Endothelial cell of umbilical vein (primary cell): ENCODE measurements around the gene NEK6. TPM values are rescaled to one million over a fixed set of nuclear protein-coding genes. Genes with fewer than 3 reads are reported as not detected.

ENCODE experiments used
- BruUV-seq: library from RNA; stranded (reverse); fragments of 400-500 nt; replicated peaks from 2 replicates; lab custom pipeline; 2021; lab: Mats Ljungman, UMichigan
- CTCF ChIA-PET: fragments of 300-600, 350-600 bp; sonication (Branson Sonifier 250); formaldehyde crosslinking; loops from one replicate; lab custom pipeline; 2021; ENCODE audit warnings: antibody characterized with exemption, inconsistent platforms; lab: Charles Lee
- POLR2A ChIA-PET: fragments of 300-600, 350-600 bp; sonication (Branson Sonifier 250); formaldehyde crosslinking; loops from one replicate; lab custom pipeline; 2021; ENCODE audit warnings: antibody characterized with exemption, inconsistent platforms; lab: Charles Lee
- DNase-seq: peaks from one replicate; pipeline ENCODE4 v3.0.0-alpha.2; 2011; ENCODE audit warnings: low read depth, low spot score
- FAIRE-seq: peaks from 2 replicates; lab custom pipeline; 2011; peaks lifted over from hg19 to GRCh38; lab: Jason Lieb, UNC
- H2AFZ ChIP-seq: 2 replicates; pipeline ENCODE4 v1.6.0; 2012; ENCODE audit warnings: low read depth, low read length, control low read depth, inconsistent platforms
- H3K27ac ChIP-seq: 2 replicates; pipeline ENCODE4 v1.5.1; 2011; ENCODE audit warnings: low read depth, mild to moderate bottlenecking, control low read depth, low read length, moderate library complexity; ENCODE audit not compliant: insufficient read depth
- H3K27me3 ChIP-seq, 2 experiments: 2 replicates each; pipeline versions ENCODE4 v1.6.0 to v1.6.1; 2011; ENCODE audit warnings: low read length in 2 of 2, mixed read lengths in 1 of 2; ENCODE audit not compliant: control insufficient read depth in 2 of 2, insufficient read depth in 2 of 2
- H3K36me3 ChIP-seq, 2 experiments: 2 replicates in 1 of 2; 3 replicates in 1 of 2; pipeline ENCODE4 v1.5.1; 2011; ENCODE audit warnings: low read length in 2 of 2, mild to moderate bottlenecking in 1 of 2, moderate library complexity in 1 of 2; ENCODE audit not compliant: control insufficient read depth in 2 of 2, insufficient read depth in 2 of 2; ENCODE audit errors: extremely low read depth in 1 of 2
- H3K4me1 ChIP-seq: 3 replicates; pipeline ENCODE4 v1.5.1; 2011; ENCODE audit warnings: mild to moderate bottlenecking, low read length; ENCODE audit not compliant: control insufficient read depth, insufficient read depth; ENCODE audit errors: extremely low read depth
- H3K4me2 ChIP-seq: 2 replicates; pipeline ENCODE4 v1.6.1; 2011; ENCODE audit warnings: low read length, control low read depth, mixed read lengths; ENCODE audit not compliant: insufficient read depth
- H3K4me3 ChIP-seq, 3 experiments: fragments of 200-600 bp in 1 of 3; sonication (generic), shearing (Covaris generic) in 1 of 3; replicated peaks in 1 of 3; 2 replicates each; pipeline ENCODE4 v1.5.1; 2011 to 2016; ENCODE audit warnings: control low read depth in 3 of 3, low read length in 3 of 3, mild to moderate bottlenecking in 2 of 3, inconsistent platforms in 1 of 3, low read depth in 1 of 3, moderate library complexity in 1 of 3; ENCODE audit not compliant: insufficient read depth in 1 of 3
- H3K79me2 ChIP-seq: 2 replicates; pipeline ENCODE4 v1.6.0; 2012; ENCODE audit warnings: low read length, inconsistent platforms; ENCODE audit not compliant: control insufficient read depth, insufficient read depth
- H3K9ac ChIP-seq: replicated peaks from 2 replicates; pipeline ENCODE3; 2011; ENCODE audit warnings: low read length, control low read depth; ENCODE audit not compliant: insufficient read depth; ENCODE audit errors: extremely low read depth
- H3K9me1 ChIP-seq: replicated peaks from 3 replicates; pipeline ENCODE4 v1.6.0; 2011; ENCODE audit warnings: mild to moderate bottlenecking, low read length; ENCODE audit not compliant: control insufficient read depth, insufficient read depth; ENCODE audit errors: extremely low read depth
- H3K9me3 ChIP-seq: replicated peaks from 2 replicates; pipeline ENCODE4 v1.5.1; 2012; ENCODE audit warnings: low read length, inconsistent platforms; ENCODE audit not compliant: control insufficient read depth, insufficient read depth
- H4K20me1 ChIP-seq: replicated peaks from 2 replicates; pipeline ENCODE3; 2011; ENCODE audit warnings: mild to moderate bottlenecking, low read length; ENCODE audit not compliant: control insufficient read depth, insufficient read depth; ENCODE audit errors: extremely low read depth
- CTCF ChIP-seq, 2 donors: IDR thresholded peaks; 1 replicate in 1 of 2; 2 replicates in 1 of 2; pipeline ENCODE4 v1.5.1; 2011; ENCODE audit warnings: low read length in 2 of 2, mild to moderate bottlenecking in 2 of 2, moderate library complexity in 2 of 2, control low read depth in 1 of 2, inconsistent platforms in 1 of 2, low read depth in 1 of 2; ENCODE audit not compliant: insufficient read depth in 1 of 2; ENCODE audit errors: extremely low read depth in 1 of 2
- FOS ChIP-seq: IDR thresholded peaks from 2 replicates; pipeline ENCODE4 v1.6.1; 2011; ENCODE audit warnings: mild to moderate bottlenecking, low read length, moderate library complexity, borderline replicate concordance; ENCODE audit not compliant: insufficient read depth
- GATA2 ChIP-seq: IDR thresholded peaks from 2 replicates; pipeline ENCODE4 v1.7.0; 2011; ENCODE audit warnings: low read depth, mild to moderate bottlenecking, moderate library complexity, mixed read lengths, low read length; ENCODE audit not compliant: insufficient read length, insufficient read depth
- JUN ChIP-seq: IDR thresholded peaks from 2 replicates; pipeline ENCODE4 v1.6.1; 2011; ENCODE audit warnings: borderline replicate concordance, low read depth; ENCODE audit not compliant: insufficient read length, insufficient read depth
- MYC ChIP-seq: IDR thresholded peaks from one replicate; pipeline ENCODE4 v1.6.1; 2011; ENCODE audit warnings: mild to moderate bottlenecking, low read depth, low read length
- POLR2A ChIP-seq: IDR thresholded peaks from 2 replicates; pipeline ENCODE4 v1.6.1; 2012; ENCODE audit warnings: low read depth, mild to moderate bottlenecking, control low read depth, low read length
- dilution Hi-C: fragments of 300-500 bp; cut with MboI; formaldehyde crosslinking; loops from one replicate; pipeline ENCODE4 v1.15.0; 2019; ENCODE audit warnings: low sequenced_read_pairs; ENCODE audit not compliant: extremely low pct_ligation_motif_present
- intact Hi-C: fragments of 100-400 bp; cut with micrococcal nuclease; formaldehyde crosslinking; loops from one replicate; pipeline ENCODE4 v1.10.0; 2022
- polyA plus RNA-seq, 4 experiments: library from polyadenylated mRNA; depleted of rRNA in 3 of 4; stranded (reverse) in 3 of 4; unstranded in 1 of 4; fragments of >200 nt; gene quantifications; 2 replicates each; pipeline versions ENCODE4 v1.2.1 to v1.2.3, GENCODE V29; 2011 to 2012; ENCODE audit warnings: missing spikeins in 1 of 4
- total RNA-seq: library from RNA; stranded (reverse); gene quantifications from 2 replicates; pipeline ENCODE4 v1.2.3, GENCODE V29; 2021

Gene NEK6
- total and polyA plus RNA-seq, 2 donors (not counting 3 experiments of a cell fraction or from before 2014, with no cell fraction given): 64.3 to 67.1 TPM

DNA sequence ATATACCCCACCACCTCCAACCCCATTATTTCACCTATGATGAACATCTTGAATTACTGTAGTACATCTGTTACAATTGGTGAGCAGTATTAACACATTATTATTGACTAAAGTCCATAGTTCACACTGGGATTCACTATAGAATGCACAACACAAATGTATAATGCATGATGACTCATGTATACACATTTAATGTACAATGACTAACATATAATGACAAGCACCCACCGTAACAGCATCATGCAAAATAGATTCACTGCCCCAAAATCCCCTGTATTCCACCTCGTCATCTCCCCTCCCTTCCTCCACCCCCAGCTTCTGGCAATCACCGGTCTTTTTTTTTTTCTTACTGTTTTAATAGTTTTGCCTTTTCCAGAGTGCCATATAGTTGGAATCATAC lies 47.1 kb upstream of the NEK6 start:
- intact Hi-C loops (loop anchor here (5.0 kb wide), 1 partner anchor 78 kb away; no protein-coding TSS in a partner anchor), dilution Hi-C loops (loop anchor here (25.0 kb wide), 1 partner anchor 102 kb away; no protein-coding TSS in a partner anchor)
- Histone ChIP-seq H3K9me3 (no peaks in the 10 kb centered on the region), H2AFZ (no peak overlapping the region), H3K4me3 (no peak overlapping the region), H3K79me2 (no peaks in the 10 kb centered on the region), H3K9me1 (no peaks in the 10 kb centered on the region), H4K20me1 (no peaks in the 10 kb centered on the region), H3K4me1 (peaks cover 31% of the 10 kb centered on the region), H3K36me3 (no peaks in the 10 kb centered on the region), H3K27me3 (peaks cover 5 to 8% of the 10 kb centered on the region in 2 experiments), H3K27ac (no peak overlapping the region), H3K9ac (no peak overlapping the region), H3K4me2 (no peak overlapping the region)
- POLR2A ChIA-PET: no interaction called here
- CTCF ChIA-PET: interaction anchor here (0.5 kb wide), 1 partner anchor 39 kb away, joined by 3 read pairs; no protein-coding TSS in a partner anchor
- FAIRE-seq: no peak
- no peak for TF ChIP-seq MYC
- peak; percentile 27 for TF ChIP-seq JUN
- BruUV-seq: no TSS peak
- no peak for DNase-seq

- FAIRE-seq: peak; percentile 93
- Histone ChIP-seq H3K27ac (peak overlapping the region; percentile 61), H3K9ac (peak overlapping the region; percentile 1), H2AFZ (peak overlapping the region; percentile 56), H3K4me2 (peak overlapping the region; percentile 40), H3K36me3 (no peaks in the 10 kb centered on the region), H3K4me3 (no peak overlapping the region), H3K27me3 (no peaks in the 10 kb centered on the region), H3K79me2 (no peaks in the 10 kb centered on the region), H3K9me1 (no peaks in the 10 kb centered on the region), H3K4me1 (peaks cover 44% of the 10 kb centered on the region), H3K9me3 (no peaks in the 10 kb centered on the region), H4K20me1 (no peaks in the 10 kb centered on the region)
- intact Hi-C loops: loop anchor here (5.0 kb wide), 1 partner anchor 80 kb away; no protein-coding TSS in a partner anchor
- TF ChIP-seq POLR2A (no peak), GATA2 (no peak), FOS (peak; percentile 64), CTCF (IDR thresholded peaks at IDR 0.05; ENCODE audit: extremely low read depth in 1 of 2, insufficient read depth in 1 of 2, low read depth in 1 of 2, low read length in 2 of 2) (peak in 1 of 2 donors; percentile 3), JUN (peak; percentile 32)
- ChIA-PET POLR2A (no interaction called here), CTCF (interaction anchor here (0.7 to 1.7 kb wide), 6 partner anchors 11 to 173 kb away, joined by 3 to 9 read pairs (median 3); no protein-coding TSS in a partner anchor)
- dilution Hi-C loops: loop anchor here (25.0 kb wide), 1 partner anchor 100 kb away; no protein-coding TSS in a partner anchor
- DNase-seq: peak; percentile 71
- no TSS peak for BruUV-seq
Observed at GRCh38 chr9:124212381-124213050, 45.2 kb upstream of the NEK6 start.
